Stomach (tissue), 4 donors: ENCODE measurements around the gene CLIC6.
"Not testable (repeated sequence)": the region's sequence is repeated elsewhere in the genome, so short reads cannot be mapped to it uniquely, and the experiment has no call there.

Experiments
- CTCF ChIP-seq, 7 experiments: fragments of 450-650 bp in 4 of 7; fragments of 200-600 bp in 3 of 7; sonication (generic) in 3 of 7; IDR thresholded peaks; one replicate each; pipeline ENCODE4 v1.5.1; 2016 to 2019; ENCODE audit warnings: antibody characterized with exemption in 7 of 7, control low read depth in 2 of 7, mild to moderate bottlenecking in 1 of 7
- EP300 ChIP-seq: sonication (generic); formaldehyde crosslinking; IDR thresholded peaks from one replicate; pipeline ENCODE4 v1.6.1; 2017; ENCODE audit warnings: antibody characterized with exemption
- POLR2A ChIP-seq, 4 donors: fragments of 450-650 bp; IDR thresholded peaks; one replicate each; pipeline ENCODE4 v1.6.1; 2016; ENCODE audit warnings: antibody characterized with exemption in 4 of 4, control low read depth in 2 of 4, mild to moderate bottlenecking in 1 of 4, moderate library complexity in 1 of 4
- POLR2AphosphoS5 ChIP-seq, 3 donors: sonication (generic); formaldehyde crosslinking; IDR thresholded peaks; one replicate each; pipeline ENCODE4 v1.6.1; 2016; ENCODE audit warnings: antibody characterized with exemption in 3 of 3

- not testable (repeated sequence) for TF ChIP-seq CTCF (IDR thresholded peaks at IDR 0.05); POLR2AphosphoS5 (IDR thresholded peaks at IDR 0.05); POLR2A (IDR thresholded peaks at IDR 0.05); EP300
These were observed 49.7 kb downstream of the CLIC6 start for GRCh38 chr21:34718529-34718928.
